Upper lobe of left lung (tissue), 6 donors: ENCODE measurements around the gene NFKBIL1. TPM values are rescaled to one million over a fixed set of nuclear protein-coding genes. Genes with fewer than 3 reads are reported as not detected.

Experiments
- ATAC-seq, 2 donors: fragments of 200-7000 bp; cut with Tn5 transposase; one replicate each; pipeline ENCODE4 v1.9.1; 2022; ENCODE audit warnings: mild to moderate bottlenecking in 2 of 2, moderate library complexity in 2 of 2; ENCODE audit not compliant: low FRiP score in 2 of 2
- DNase-seq, 2 donors: peaks; one replicate each; pipeline ENCODE4 v3.0.0-alpha.2; 2019 to 2020
- H3K27ac ChIP-seq, 4 donors: fragments of 200-600 bp; sonication (generic); one replicate each; pipeline ENCODE4 v1.5.1; 2016 to 2019
- H3K27me3 ChIP-seq, 4 donors: fragments of 200-600 bp; sonication (generic); one replicate each; pipeline ENCODE4 v1.5.1; 2017 to 2019
- H3K36me3 ChIP-seq, 4 donors: fragments of 200-600 bp; sonication (generic); one replicate each; pipeline ENCODE4 v1.5.1; 2016 to 2019
- H3K4me1 ChIP-seq, 4 donors: fragments of 200-600 bp; sonication (generic); one replicate each; pipeline ENCODE4 v1.5.1; 2018 to 2019
- H3K4me3 ChIP-seq, 4 donors: fragments of 200-600 bp; sonication (generic); one replicate each; pipeline ENCODE4 v1.5.1; 2017 to 2019; ENCODE audit warnings: mild to moderate bottlenecking in 2 of 4, moderate library complexity in 1 of 4
- H3K9me3 ChIP-seq, 4 donors: fragments of 200-600 bp; sonication (generic); one replicate each; pipeline ENCODE4 v1.5.1; 2018 to 2019
- EP300 ChIP-seq, 4 donors: sonication (generic); formaldehyde crosslinking; IDR thresholded peaks; one replicate each; pipeline ENCODE4 v1.5.1; 2017; ENCODE audit warnings: antibody characterized with exemption in 4 of 4, control low read depth in 2 of 4
- POLR2A ChIP-seq, 4 donors: fragments of 450-650 bp; IDR thresholded peaks; one replicate each; pipeline ENCODE4 v1.5.1; 2016 to 2017; ENCODE audit warnings: antibody characterized with exemption in 4 of 4, mild to moderate bottlenecking in 2 of 4
- POLR2AphosphoS5 ChIP-seq, 2 donors: sonication (generic); formaldehyde crosslinking; IDR thresholded peaks; one replicate each; pipeline ENCODE4 v1.5.1; 2017; ENCODE audit warnings: antibody characterized with exemption in 2 of 2
- WGBS, 2 donors: methylation state at CpG; one replicate each; pipeline ENCODE4 v1.1.5; 2017 to 2018; 5-methylcytosine and 5-hydroxymethylcytosine counted together
- total RNA-seq, 6 donors: library from RNA; depleted of rRNA in 4 of 6; stranded (reverse); fragments of >200 nt in 4 of 6; gene quantifications; one replicate each; pipeline versions ENCODE4 v1.1.0 to v1.2.1, GENCODE V29; 2016 to 2021
- TF ChIP-seq, protein P1 (sequence below), 6 experiments: fragments of 450-650 bp in 4 of 6; fragments of 200-600 bp in 2 of 6; sonication (generic) in 2 of 6; IDR thresholded peaks; one replicate each; pipeline ENCODE4 v1.5.1; 2016 to 2019; ENCODE audit warnings: antibody characterized with exemption in 6 of 6
- donor health status: DM: no; HTN: no; CAD: no; lungs with moderate emphysema.
- donor health status: DM: no; HTN: yes; CAD: no; lungs with severe emphysema.

Gene NFKBIL1
- total RNA-seq, 6 donors from 2014 or later = 18.2 to 45.1 (median 23.8) TPM

DNA sequence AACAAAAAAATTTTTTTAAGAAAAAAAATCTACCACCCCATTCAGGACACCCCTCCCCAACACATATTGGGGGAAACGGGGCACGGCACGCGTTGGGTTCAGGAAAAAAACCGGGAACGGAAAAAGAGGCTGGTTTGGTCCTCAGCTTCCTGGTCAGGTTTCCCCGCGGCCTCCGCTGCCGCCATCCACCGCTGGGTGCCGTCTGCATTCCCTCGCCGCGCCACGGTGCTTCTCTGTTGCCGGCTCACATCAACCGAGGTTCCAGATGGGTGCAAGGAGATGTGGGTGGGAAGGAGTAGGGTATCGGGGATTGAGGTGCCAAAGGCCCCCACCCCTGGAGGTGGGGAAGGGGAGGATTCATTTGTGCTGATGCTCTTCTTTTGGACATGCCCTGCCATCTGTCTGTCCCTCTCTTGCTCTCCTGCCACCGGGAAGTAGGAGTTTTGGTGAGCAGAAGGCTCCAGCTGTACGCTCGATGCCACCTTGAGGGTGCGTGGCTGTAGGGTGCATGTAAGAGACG lies 12.8 kb upstream of the NFKBIL1 start:
- DNase-seq (peak in 1 of 2 donors; percentile 64), ATAC-seq (no peak)
- Histone ChIP-seq H3K27ac (no peak overlapping the region), H3K36me3 (peaks cover 56 to 100% (median 98%) of the 10 kb centered on the region in 4 donors), H3K9me3 (no peaks in the 10 kb centered on the region), H3K4me3 (no peak overlapping the region), H3K4me1 (peaks cover 10 to 15% (median 15%) of the 10 kb centered on the region in 4 donors), H3K27me3 (no peaks in the 10 kb centered on the region)
- WGBS, 2 donors = 90 to 92% methylated on average over 24 of the region's 24 CpGs
- TF ChIP-seq, protein P1, sequence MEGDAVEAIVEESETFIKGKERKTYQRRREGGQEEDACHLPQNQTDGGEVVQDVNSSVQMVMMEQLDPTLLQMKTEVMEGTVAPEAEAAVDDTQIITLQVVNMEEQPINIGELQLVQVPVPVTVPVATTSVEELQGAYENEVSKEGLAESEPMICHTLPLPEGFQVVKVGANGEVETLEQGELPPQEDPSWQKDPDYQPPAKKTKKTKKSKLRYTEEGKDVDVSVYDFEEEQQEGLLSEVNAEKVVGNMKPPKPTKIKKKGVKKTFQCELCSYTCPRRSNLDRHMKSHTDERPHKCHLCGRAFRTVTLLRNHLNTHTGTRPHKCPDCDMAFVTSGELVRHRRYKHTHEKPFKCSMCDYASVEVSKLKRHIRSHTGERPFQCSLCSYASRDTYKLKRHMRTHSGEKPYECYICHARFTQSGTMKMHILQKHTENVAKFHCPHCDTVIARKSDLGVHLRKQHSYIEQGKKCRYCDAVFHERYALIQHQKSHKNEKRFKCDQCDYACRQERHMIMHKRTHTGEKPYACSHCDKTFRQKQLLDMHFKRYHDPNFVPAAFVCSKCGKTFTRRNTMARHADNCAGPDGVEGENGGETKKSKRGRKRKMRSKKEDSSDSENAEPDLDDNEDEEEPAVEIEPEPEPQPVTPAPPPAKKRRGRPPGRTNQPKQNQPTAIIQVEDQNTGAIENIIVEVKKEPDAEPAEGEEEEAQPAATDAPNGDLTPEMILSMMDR (IDR thresholded peaks at IDR 0.05) = no peak
- no peak for TF ChIP-seq EP300 (IDR thresholded peaks at IDR 0.05)
- TF ChIP-seq POLR2A (IDR thresholded peaks at IDR 0.05) = no peak
- TF ChIP-seq POLR2AphosphoS5 (IDR thresholded peaks at IDR 0.05) = no peak

DNA sequence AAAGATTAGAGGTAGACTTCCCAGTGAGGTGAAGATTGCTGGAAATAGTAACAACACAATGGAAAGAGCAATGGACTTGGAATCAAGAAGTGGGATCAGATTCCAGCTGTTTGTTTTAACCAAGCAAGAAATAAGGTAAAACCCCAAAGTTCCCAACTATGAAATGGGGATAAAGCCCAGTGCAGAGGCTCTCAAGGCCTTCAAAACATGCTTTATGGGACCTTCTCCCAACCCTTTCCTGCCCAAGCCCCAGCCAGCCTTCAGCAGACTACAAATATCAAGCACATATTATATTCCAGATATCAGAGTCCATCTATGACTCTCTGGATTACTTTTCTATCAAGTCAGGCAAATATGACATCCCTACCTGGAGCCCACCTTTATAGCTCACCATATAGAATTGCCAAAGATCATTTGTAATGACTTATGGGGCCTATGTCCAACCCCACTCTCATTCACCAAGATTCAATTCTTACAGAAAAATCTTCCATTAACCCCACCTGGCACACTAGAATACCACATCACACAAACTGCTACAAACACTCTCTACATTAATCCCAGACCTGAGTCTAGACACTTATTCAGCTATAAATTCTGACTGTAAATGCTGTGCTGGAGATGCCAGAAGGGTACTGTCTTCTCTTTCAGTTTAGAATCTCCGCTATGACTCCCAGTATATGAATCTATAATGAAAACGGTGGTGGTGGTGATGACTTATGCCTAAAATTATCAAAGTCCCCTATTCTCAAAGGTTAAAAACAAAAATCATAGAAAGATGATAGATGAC lies 11.7 kb upstream of the NFKBIL1 start:
- Histone ChIP-seq H3K27me3 (no peaks in the 10 kb centered on the region), H3K4me1 (peaks cover 21 to 27% (median 26%) of the 10 kb centered on the region in 4 donors), H3K36me3 (peaks cover 54 to 97% (median 93%) of the 10 kb centered on the region in 4 donors), H3K4me3 (no peak overlapping the region), H3K27ac (no peak overlapping the region), H3K9me3 (no peaks in the 10 kb centered on the region)
- 43 to 70% methylated on average over 2 of the region's 2 CpGs for WGBS, 2 donors
- DNase-seq (no peak), ATAC-seq (no peak)
- TF ChIP-seq POLR2AphosphoS5 (IDR thresholded peaks at IDR 0.05) (no peak), POLR2A (IDR thresholded peaks at IDR 0.05) (no peak), EP300 (IDR thresholded peaks at IDR 0.05) (no peak)
- TF ChIP-seq, protein P1 (IDR thresholded peaks at IDR 0.05) = no peak

GRCh38 chr6:31538805-31539400 lies 8.5 kb upstream of the NFKBIL1 start:
- Histone ChIP-seq H3K27me3 (no peaks in the 10 kb centered on the region), H3K4me1 (peaks cover 28 to 38% (median 35%) of the 10 kb centered on the region in 4 donors), H3K9me3 (no peaks in the 10 kb centered on the region), H3K27ac (no peak overlapping the region), H3K4me3 (peak overlapping the region in 1 of 4 donors; percentile 60), H3K36me3 (peaks cover 40 to 66% (median 62%) of the 10 kb centered on the region in 4 donors)
- TF ChIP-seq POLR2A (IDR thresholded peaks at IDR 0.05) (no peak), EP300 (IDR thresholded peaks at IDR 0.05) (no peak)
- ATAC-seq (no peak), DNase-seq (no peak)
- 51 to 57% methylated on average over 6 of the region's 6 CpGs for WGBS, 2 donors

DNA sequence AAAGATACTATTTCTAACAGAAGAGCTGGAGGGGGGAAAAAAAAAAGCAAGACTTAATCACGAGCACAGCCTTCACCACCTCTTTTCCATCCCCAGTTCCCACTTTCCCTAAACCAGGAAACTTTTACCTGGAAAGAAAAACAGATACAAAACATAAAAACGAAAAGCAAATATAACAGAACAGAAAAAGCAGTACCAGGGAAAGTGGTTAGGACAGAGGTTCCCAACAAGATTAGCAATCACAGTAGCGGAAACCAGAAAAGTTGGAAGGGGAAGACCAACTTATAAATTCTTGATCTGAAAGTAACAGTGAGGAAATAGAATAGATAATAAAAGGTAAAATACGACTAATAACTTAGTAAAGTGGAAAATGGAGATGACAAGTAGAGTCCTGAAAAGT lies 6.8 kb upstream of the NFKBIL1 start:
- H3K9me3 ChIP-seq = no peaks in the 10 kb centered on the region
- H3K4me3 ChIP-seq = peak overlapping the region; percentile 60 to 63 (median 62)
- ATAC-seq (no peak), DNase-seq (no peak)
- 15 to 19% methylated on average over 4 of the region's 4 CpGs for WGBS, 2 donors
- no peak for TF ChIP-seq POLR2AphosphoS5 (IDR thresholded peaks at IDR 0.05)
- TF ChIP-seq POLR2A (IDR thresholded peaks at IDR 0.05) = no peak
- TF ChIP-seq EP300 (IDR thresholded peaks at IDR 0.05) = no peak
- TF ChIP-seq, protein P1 (IDR thresholded peaks at IDR 0.05) = no peak
- no peaks in the 10 kb centered on the region for H3K27me3 ChIP-seq
- peaks cover 28 to 38% (median 35%) of the 10 kb centered on the region in 4 donors for H3K4me1 ChIP-seq
- peaks cover 23 to 48% (median 45%) of the 10 kb centered on the region in 4 donors for H3K36me3 ChIP-seq
- peak overlapping the region; percentile 89 to 99 (median 94) for H3K27ac ChIP-seq

DNA sequence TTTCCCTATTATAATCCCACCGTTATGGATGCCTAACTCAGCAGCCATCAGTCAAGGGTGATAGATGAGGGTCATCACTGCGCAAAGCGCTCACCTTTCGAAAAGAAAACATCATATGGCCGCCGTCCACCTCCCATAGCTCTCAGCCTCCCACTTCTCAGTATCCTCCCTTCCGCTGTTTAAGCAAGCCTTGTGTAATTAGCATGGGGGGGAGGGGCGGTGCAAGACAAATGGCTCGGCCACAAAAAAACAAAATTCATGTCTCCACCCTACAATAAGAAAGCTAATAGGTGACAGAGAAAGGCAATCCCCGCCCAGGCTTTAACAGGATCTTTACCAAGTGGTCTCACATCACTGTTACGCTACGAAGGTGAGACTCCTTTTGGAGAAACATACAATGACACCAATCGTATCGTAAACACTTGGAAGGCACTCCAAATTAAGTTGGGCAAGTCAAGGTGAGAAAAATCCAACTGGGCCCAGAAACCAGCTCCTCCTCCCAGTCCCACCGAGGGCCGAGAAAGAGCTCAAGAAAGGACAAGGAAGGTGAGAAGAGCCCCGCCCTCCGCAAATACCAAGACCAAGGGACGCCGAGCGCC lies 6.2 kb upstream of the NFKBIL1 start:
- Histone ChIP-seq H3K27ac (peak overlapping the region; percentile 89 to 99 (median 94)), H3K4me3 (peak overlapping the region; percentile 60 to 63 (median 62)), H3K9me3 (no peaks in the 10 kb centered on the region), H3K27me3 (no peaks in the 10 kb centered on the region), H3K4me1 (peaks cover 28 to 39% (median 36%) of the 10 kb centered on the region in 4 donors), H3K36me3 (peaks cover 18 to 43% (median 40%) of the 10 kb centered on the region in 4 donors)
- ATAC-seq = peak; percentile 49 to 56
- peak in 1 of 2 donors; percentile 17 for TF ChIP-seq POLR2AphosphoS5 (IDR thresholded peaks at IDR 0.05)
- TF ChIP-seq POLR2A (IDR thresholded peaks at IDR 0.05) = no peak
- DNase-seq = peak in 1 of 2 donors; percentile 67
- 0% methylated on average over 21 of the region's 21 CpGs for WGBS, 2 donors
